Upper lobe of left lung (tissue), 6 donors: ENCODE results near the gene WT1. TPM values are rescaled to one million over a fixed set of nuclear protein-coding genes. Genes with fewer than 3 reads are reported as not detected.

Source experiments
- ATAC-seq, 2 donors: fragments of 200-7000 bp; cut with Tn5 transposase; one replicate each; pipeline ENCODE4 v1.9.1; 2022; ENCODE audit warnings: mild to moderate bottlenecking in 2 of 2, moderate library complexity in 2 of 2; ENCODE audit not compliant: low FRiP score in 2 of 2
- DNase-seq, 2 donors: peaks; one replicate each; pipeline ENCODE4 v3.0.0-alpha.2; 2019 to 2020
- H3K27ac ChIP-seq, 4 donors: fragments of 200-600 bp; sonication (generic); one replicate each; pipeline ENCODE4 v1.5.1; 2016 to 2019
- H3K27me3 ChIP-seq, 4 donors: fragments of 200-600 bp; sonication (generic); one replicate each; pipeline ENCODE4 v1.5.1; 2017 to 2019
- H3K36me3 ChIP-seq, 4 donors: fragments of 200-600 bp; sonication (generic); one replicate each; pipeline ENCODE4 v1.5.1; 2016 to 2019
- H3K4me1 ChIP-seq, 4 donors: fragments of 200-600 bp; sonication (generic); one replicate each; pipeline ENCODE4 v1.5.1; 2018 to 2019
- H3K4me3 ChIP-seq, 4 donors: fragments of 200-600 bp; sonication (generic); one replicate each; pipeline ENCODE4 v1.5.1; 2017 to 2019; ENCODE audit warnings: mild to moderate bottlenecking in 2 of 4, moderate library complexity in 1 of 4
- H3K9me3 ChIP-seq, 4 donors: fragments of 200-600 bp; sonication (generic); one replicate each; pipeline ENCODE4 v1.5.1; 2018 to 2019
- EP300 ChIP-seq, 4 donors: sonication (generic); formaldehyde crosslinking; IDR thresholded peaks; one replicate each; pipeline ENCODE4 v1.5.1; 2017; ENCODE audit warnings: antibody characterized with exemption in 4 of 4, control low read depth in 2 of 4
- POLR2A ChIP-seq, 4 donors: fragments of 450-650 bp; IDR thresholded peaks; one replicate each; pipeline ENCODE4 v1.5.1; 2016 to 2017; ENCODE audit warnings: antibody characterized with exemption in 4 of 4, mild to moderate bottlenecking in 2 of 4
- POLR2AphosphoS5 ChIP-seq, 2 donors: sonication (generic); formaldehyde crosslinking; IDR thresholded peaks; one replicate each; pipeline ENCODE4 v1.5.1; 2017; ENCODE audit warnings: antibody characterized with exemption in 2 of 2
- WGBS, 2 donors: methylation state at CpG; one replicate each; pipeline ENCODE4 v1.1.5; 2017 to 2018; 5-methylcytosine and 5-hydroxymethylcytosine counted together
- total RNA-seq, 6 donors: library from RNA; depleted of rRNA in 4 of 6; stranded (reverse); fragments of >200 nt in 4 of 6; gene quantifications; one replicate each; pipeline versions ENCODE4 v1.1.0 to v1.2.1, GENCODE V29; 2016 to 2021
- TF ChIP-seq, protein P1 (sequence below), 6 experiments: fragments of 450-650 bp in 4 of 6; fragments of 200-600 bp in 2 of 6; sonication (generic) in 2 of 6; IDR thresholded peaks; one replicate each; pipeline ENCODE4 v1.5.1; 2016 to 2019; ENCODE audit warnings: antibody characterized with exemption in 6 of 6
- donor health status: DM: no; HTN: no; CAD: no; lungs with moderate emphysema.
- donor health status: DM: no; HTN: yes; CAD: no; lungs with severe emphysema.

WT1 gene
- total RNA-seq, 6 donors from 2014 or later = 0.77 to 1.1 TPM; not detected in 4

DNA sequence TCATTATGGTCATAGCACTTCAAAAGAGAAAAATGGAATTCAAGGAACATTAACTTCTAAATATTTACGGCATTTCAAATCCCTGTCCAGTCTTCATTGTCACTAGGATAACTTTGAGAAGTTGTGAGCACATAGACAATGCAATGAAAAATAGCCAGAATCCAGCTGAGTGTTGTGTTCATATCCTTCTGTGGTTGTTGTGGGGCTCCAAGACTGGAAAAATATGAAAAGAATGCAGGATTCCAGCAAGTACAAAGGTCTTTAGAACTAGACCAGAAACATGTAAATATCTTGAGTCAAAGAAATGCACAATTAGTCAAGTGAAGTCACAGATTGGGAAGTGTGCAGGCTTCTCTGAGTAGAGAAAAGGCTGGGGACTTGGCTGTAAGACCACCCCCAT is 68.7 kb downstream of the WT1 start:
- DNase-seq (no peak), ATAC-seq (no peak)
- no peaks in the 10 kb centered on the region for H3K36me3 ChIP-seq
- H3K9me3 ChIP-seq = peaks cover 0 to 18% (median 5%) of the 10 kb centered on the region in 4 donors
- WGBS, 2 donors = 78 to 93% methylated on average over 1 of the region's 1 CpG
- H3K27ac ChIP-seq = no peak overlapping the region
- H3K27me3 ChIP-seq = no peaks in the 10 kb centered on the region
- TF ChIP-seq, protein P1, sequence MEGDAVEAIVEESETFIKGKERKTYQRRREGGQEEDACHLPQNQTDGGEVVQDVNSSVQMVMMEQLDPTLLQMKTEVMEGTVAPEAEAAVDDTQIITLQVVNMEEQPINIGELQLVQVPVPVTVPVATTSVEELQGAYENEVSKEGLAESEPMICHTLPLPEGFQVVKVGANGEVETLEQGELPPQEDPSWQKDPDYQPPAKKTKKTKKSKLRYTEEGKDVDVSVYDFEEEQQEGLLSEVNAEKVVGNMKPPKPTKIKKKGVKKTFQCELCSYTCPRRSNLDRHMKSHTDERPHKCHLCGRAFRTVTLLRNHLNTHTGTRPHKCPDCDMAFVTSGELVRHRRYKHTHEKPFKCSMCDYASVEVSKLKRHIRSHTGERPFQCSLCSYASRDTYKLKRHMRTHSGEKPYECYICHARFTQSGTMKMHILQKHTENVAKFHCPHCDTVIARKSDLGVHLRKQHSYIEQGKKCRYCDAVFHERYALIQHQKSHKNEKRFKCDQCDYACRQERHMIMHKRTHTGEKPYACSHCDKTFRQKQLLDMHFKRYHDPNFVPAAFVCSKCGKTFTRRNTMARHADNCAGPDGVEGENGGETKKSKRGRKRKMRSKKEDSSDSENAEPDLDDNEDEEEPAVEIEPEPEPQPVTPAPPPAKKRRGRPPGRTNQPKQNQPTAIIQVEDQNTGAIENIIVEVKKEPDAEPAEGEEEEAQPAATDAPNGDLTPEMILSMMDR (IDR thresholded peaks at IDR 0.05) = no peak
- TF ChIP-seq POLR2A (IDR thresholded peaks at IDR 0.05) = no peak
- no peak for TF ChIP-seq POLR2AphosphoS5 (IDR thresholded peaks at IDR 0.05)
- no peak for TF ChIP-seq EP300 (IDR thresholded peaks at IDR 0.05)
- no peak overlapping the region for H3K4me3 ChIP-seq
- H3K4me1 ChIP-seq = no peaks in the 10 kb centered on the region

DNA sequence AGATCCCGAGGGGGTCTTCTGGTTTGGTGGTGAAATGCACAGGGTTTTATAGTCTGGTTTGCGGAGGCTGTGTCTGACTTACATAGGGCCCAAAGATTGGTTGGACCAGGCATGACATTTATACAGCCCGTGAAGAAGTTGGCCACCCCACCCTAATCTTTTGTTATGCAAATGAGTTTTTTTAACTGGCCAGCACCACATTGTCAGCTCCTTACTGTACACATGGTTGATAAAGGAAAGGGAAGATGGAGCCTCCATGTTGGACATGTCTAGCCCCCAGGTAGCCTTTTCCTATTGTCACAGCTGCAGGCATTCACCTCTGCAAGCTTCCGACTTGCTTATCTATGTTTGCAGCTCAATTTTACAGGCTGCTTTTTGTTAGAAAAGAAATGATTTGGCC is 70.1 kb downstream of the WT1 start:
- no peaks in the 10 kb centered on the region for H3K27me3 ChIP-seq
- ATAC-seq = no peak
- H3K9me3 ChIP-seq = peaks cover 0 to 18% (median 5%) of the 10 kb centered on the region in 4 donors
- no peak overlapping the region for H3K27ac ChIP-seq
- no peaks in the 10 kb centered on the region for H3K4me1 ChIP-seq
- TF ChIP-seq, protein P1 (IDR thresholded peaks at IDR 0.05) = no peak
- TF ChIP-seq POLR2A (IDR thresholded peaks at IDR 0.05) (no peak), EP300 (IDR thresholded peaks at IDR 0.05) (no peak), POLR2AphosphoS5 (IDR thresholded peaks at IDR 0.05) (no peak)
- H3K36me3 ChIP-seq = no peaks in the 10 kb centered on the region
- no peak overlapping the region for H3K4me3 ChIP-seq
- no peak for DNase-seq
- WGBS, 2 donors = 73 to 92% methylated on average over 4 of the region's 4 CpGs

DNA sequence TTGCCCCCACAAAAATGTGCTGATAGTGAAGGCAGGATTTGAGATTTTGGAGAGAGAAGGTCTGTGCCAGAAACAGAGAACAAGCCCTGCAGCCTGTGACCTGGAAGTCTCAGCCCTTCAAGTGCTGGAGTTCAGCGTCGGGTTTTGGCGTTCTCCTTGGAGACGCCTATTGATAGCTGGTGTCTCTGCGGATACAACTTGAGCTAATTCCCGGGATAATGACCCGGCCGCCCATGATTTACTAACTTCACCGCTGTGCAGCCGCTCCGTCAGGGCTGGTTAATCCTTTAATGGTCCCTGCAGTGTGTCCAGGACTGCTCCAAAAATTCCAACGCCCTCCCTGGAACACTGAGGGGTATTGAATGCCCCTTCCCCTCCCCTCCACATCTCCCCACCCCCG is 76.6 kb downstream of the WT1 start:
- WGBS, 2 donors = 26 to 35% methylated on average over 8 to 13 of the region's 13 CpGs
- no peak overlapping the region for H3K4me3 ChIP-seq
- TF ChIP-seq EP300 (IDR thresholded peaks at IDR 0.05) (no peak), POLR2A (IDR thresholded peaks at IDR 0.05) (no peak), POLR2AphosphoS5 (IDR thresholded peaks at IDR 0.05) (no peak)
- TF ChIP-seq, protein P1 (IDR thresholded peaks at IDR 0.05) = no peak
- ATAC-seq = peak in 1 of 2 donors; percentile 36
- H3K9me3 ChIP-seq = no peaks in the 10 kb centered on the region
- no peak for DNase-seq
- no peaks in the 10 kb centered on the region for H3K4me1 ChIP-seq
- H3K27ac ChIP-seq = no peak overlapping the region
- no peaks in the 10 kb centered on the region for H3K27me3 ChIP-seq
- no peaks in the 10 kb centered on the region for H3K36me3 ChIP-seq

DNA sequence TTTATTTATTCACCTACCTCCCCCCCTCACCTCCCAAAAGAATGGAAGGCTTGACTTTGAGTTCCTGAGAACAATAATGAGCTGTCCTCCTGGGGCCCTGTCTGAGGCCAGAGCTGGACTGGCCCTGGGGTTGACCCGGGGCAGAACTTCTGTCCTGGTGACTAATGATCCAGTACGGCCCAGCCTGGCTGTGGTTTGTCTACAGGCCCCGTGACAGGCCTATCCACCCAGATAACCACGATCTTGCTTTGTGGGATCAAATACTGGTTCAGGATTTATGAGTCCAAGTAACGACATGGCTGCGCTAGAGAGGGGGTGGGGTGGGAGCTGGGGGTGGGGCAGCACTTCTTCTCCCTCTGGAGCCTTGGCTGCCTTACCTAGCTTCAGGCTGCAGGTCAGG is 81.5 kb downstream of the WT1 start:
- Histone ChIP-seq H3K4me1 (no peaks in the 10 kb centered on the region), H3K27ac (no peak overlapping the region), H3K9me3 (no peaks in the 10 kb centered on the region), H3K36me3 (no peaks in the 10 kb centered on the region), H3K27me3 (no peaks in the 10 kb centered on the region), H3K4me3 (no peak overlapping the region)
- 54 to 67% methylated on average over 2 to 6 of the region's 6 CpGs for WGBS, 2 donors
- DNase-seq (no peak), ATAC-seq (peak in 1 of 2 donors; percentile 48)
- TF ChIP-seq EP300 (IDR thresholded peaks at IDR 0.05) = no peak

DNA sequence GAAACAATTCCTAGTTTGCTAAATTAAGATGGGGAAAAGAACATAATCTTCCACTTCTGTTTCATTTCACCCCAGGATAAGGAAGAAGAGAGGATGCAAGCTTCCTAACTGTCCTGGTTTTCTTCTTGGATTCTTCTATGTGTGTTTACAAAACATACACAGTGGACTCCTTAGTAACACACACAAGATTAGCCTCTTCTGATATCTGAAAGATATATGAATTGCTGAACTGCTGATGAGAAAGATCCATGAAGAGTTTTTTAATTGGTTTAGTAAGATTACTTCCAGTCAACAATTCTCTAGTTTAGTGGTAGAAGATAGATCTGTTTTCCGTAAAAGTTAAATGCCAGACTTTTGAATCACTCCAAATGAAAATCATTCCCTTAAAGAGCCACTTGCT is 86.8 kb downstream of the WT1 start:
- ATAC-seq = no peak

More for the DNA sequence above, 86.8 kb downstream of the WT1 start:
- Histone ChIP-seq H3K9me3 (no peaks in the 10 kb centered on the region), H3K36me3 (no peaks in the 10 kb centered on the region), H3K27me3 (no peaks in the 10 kb centered on the region), H3K27ac (no peak overlapping the region), H3K4me1 (no peaks in the 10 kb centered on the region), H3K4me3 (no peak overlapping the region)
- DNase-seq = no peak
- 39 to 76% methylated on average over 1 of the region's 1 CpG for WGBS, 2 donors
- TF ChIP-seq EP300 (IDR thresholded peaks at IDR 0.05) = no peak
- no peak for TF ChIP-seq POLR2A (IDR thresholded peaks at IDR 0.05)
- TF ChIP-seq, protein P1 (IDR thresholded peaks at IDR 0.05) = no peak
- no peak for TF ChIP-seq POLR2AphosphoS5 (IDR thresholded peaks at IDR 0.05)
